Hematopoietic multipotent progenitor cell treated with erythropoietin and hydrocortisone succinate and interleukin-3 and kit ligand, for 17 days (in vitro differentiated cells): ENCODE data around the gene RPL9.
"Not testable (repeated sequence)": the region's sequence is repeated elsewhere in the genome, so short reads cannot be mapped to it uniquely, and the experiment has no call there.

Experiments used
- DNase-seq: peaks from one replicate; pipeline ENCODE4 v3.0.0-alpha.2; 2015; ENCODE audit warnings: low spot score

RPL9 gene

DNA sequence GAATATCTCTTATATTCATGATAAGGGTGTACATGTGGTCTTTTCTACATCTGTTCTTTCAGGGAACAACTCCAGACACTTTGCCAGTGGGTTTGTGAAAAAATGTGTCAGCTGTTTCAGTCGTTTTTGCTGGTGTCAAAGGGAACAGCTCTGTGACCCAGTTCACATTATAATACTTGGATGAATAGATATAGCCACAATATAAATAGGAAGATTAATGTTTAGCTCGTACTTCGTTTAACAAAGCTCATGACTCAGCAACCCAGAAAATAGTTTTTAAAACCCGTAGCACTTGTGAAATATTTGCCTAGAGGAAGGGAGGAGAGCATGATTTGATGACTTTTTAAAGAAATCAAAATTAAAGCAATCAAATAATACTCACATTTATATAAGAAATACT is 8.0 kb upstream of the RPL9 start:
- no peak for DNase-seq

DNA sequence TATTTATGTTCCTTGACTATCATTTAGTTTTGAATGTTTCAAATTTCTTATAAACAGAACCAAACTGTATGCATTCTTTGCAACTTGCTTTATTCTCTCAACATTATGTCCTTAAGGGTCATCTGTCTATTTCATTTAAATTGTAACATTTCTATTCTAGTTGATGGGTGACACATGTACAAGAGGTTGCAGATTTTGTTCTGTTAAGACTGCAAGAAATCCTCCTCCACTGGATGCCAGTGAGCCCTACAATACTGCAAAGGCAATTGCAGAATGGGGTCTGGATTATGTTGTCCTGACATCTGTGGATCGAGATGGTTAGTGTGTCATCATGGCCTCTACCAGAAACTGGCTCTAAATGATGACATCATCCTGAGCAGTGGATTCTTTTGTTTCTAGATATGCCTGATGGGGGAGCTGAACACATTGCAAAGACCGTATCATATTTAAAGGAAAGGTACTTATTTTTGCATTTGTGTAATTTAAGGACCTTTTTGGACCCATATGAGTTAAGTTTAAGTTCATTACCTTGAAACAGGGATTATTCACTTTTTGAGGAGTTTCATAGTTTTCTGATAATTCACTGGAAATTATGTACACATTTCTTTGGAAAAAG is 6.3 kb upstream of the RPL9 start:
- DNase-seq = no peak

DNA sequence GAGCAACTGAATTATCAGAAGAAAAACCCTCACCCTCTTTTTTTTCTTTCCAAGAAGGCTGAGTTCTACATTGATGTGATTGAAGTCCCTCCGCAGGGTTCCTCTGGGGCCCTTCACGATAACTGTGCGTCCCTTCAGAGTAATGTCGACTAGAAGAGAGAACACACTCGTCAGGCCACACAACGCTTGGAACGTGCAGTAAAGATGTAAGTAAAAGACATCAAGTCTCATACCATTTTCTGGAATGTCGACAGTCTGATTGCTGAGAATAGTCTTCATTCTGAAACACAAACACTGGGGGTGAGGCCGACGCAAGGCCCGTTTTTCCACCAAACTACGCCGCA is 589 bp downstream of the RPL9 start:
- not testable (repeated sequence) for DNase-seq

DNA sequence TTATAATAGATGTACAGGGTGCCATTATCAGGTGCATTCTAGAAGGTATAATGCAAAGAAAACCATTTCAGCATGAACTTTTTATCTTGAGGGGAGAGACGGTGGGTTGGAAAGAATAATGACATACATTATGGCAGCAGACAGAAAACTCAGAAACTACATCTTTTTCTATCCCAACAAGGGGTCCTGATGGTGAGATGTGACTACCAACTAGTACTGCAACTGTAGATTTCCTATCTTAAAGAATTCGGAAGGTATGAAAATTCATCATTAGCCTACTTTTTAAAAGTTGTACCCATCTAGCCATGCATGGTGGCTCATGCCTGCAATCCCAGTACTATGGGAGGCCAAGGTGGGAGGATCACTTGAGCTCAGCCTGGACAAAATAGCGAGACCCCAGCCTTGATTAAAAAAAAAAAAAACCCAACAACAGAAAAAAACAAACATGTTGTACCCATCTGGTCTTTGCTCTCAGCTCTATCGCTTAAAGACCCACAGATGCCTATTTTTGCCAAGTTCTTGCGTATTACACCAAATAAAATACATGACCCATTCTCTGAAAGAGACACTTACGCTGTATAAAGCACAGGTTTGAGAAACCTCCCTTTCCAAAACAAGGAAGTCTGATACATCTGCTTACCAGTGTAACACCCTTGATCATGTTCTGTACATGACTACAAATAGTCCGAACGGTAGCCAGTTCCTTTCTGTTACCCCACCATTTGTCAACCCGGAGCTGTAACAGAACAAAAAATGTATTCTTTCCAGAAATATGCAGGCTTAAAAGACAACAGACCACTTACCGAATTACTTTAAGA is 1.6 kb downstream of the RPL9 start:
- no peak for DNase-seq

DNA sequence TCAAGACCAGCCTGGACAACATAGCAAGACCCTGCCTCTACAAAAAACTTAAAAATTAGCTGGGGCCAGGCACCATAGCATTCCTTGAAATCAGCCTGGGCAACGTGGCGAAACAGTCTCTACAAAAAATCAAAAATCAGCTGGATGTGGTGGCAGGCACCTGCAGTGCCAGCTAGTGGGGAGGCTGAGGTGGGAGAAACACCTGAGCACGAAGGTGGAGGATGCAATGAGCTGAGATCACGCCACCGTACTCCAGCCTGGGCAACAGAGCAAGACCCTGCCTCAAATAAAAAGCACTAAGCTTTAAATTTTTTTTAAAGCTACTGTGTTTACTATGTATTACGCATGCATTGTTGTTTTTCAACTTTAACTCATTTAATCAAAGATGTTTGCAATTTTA is 3.2 kb downstream of the RPL9 start:
- no peak for DNase-seq

DNA sequence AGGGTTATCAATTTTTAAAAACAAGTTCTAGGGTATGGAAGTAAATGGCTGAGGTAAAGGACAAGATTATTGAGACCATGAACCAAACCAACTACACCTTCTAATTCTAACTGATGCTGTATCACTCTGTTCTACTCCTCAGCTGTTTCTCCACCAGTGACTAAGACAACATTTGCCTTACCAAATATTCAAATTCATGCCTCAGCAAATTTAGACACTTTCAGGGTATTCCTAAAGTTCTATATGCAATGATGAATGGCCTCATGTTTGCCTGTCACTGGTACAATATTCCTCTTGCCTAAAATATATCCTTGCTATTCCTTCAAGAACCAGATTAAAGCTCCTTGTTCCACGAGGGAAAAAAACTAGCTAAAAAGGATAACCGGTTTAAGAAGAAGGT is 5.0 kb downstream of the RPL9 start:
- DNase-seq = no peak

DNA sequence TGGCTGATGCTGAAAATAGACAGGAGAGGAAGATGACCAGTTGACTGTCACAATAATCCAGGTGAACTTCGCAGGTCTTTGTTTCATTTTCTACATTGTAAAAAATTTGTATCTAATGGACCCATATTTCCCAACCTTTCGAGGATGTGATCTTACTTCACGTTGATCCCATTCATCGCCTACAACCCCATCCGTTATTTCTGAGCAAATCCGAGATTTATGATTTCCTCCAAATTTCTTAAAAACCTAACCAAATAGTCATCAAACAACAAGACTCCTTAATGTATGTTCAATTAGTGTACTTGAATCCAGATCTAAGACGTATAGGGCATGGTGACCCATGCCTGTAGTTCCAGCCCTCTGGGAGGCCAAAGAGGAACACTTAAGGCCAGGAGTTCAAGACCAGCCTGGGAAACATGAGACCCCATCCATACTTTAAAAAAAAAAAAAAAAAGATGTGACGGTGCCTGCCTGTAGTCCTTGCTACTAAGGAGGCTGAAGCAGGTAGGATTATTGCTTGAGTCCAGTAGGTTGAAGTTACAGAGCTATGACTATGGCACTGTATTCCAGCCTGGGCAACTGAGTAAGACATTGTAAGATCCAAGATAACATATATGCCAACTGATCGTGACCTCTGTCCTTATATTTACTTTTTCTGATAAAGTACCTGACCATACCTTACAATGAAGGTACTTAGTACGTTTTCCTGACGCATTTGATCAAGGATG is 5.7 kb downstream of the RPL9 start:
- DNase-seq = no peak

DNA sequence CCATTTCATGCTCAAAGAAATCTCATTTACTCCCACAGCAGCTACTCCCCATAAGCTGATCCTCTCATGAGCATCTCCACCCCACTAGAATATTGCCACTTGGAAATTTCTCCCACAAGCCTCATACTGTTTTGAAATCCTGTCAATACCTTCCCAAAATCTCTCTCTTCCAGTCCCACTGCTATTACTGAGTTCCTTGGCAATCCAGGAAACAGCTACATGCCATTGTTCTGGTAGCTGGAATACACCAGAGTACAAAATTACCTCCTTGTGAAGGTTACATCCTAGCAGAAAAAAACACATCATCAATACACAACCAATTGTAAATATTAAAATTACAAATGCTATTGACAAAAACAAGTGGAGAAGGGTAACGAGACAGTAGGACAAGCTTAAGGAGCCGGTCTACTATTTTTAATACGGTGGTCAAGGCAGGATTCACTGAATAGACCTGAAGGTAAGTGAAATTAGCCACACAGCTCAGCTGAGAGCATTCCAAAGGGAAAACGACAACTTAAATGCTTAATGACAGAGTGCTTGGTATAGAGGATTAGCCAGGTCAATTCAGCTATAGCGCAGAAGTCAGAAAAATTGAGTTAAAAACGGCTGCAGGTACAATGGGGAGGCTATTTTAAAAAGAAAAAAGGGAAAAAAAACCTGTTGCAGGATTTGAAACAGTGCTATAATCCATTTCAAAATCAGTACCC is 6.4 kb downstream of the RPL9 start:
- DNase-seq = no peak

DNA sequence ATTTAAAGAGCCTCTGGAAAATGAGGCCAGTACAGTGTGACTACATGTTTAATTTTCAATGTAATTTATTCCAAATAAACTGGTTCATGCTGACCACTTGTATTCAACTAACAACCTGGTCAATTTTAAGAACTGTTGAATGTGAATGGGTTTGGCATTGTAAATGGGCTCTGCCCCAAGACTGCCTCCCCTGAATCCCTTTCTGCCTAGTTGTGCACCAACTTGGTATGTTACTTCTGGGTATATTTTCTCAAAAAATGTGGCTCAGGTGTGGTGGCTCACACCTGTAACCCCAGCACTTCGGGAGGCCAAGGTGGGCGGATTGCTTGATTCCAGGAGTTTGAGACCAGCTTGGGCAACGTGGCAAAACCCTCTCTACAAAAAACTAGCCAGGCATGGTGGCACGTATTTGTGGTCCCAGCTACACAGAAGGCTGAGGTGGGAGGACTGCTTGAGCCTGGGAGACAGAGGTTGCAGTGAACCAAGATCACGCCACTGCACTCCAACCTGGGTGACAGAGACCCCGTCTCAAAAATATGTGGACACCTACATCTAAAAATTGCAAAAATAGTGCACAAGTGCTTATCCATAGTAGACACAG is 7.2 kb downstream of the RPL9 start:
- DNase-seq = no peak

DNA sequence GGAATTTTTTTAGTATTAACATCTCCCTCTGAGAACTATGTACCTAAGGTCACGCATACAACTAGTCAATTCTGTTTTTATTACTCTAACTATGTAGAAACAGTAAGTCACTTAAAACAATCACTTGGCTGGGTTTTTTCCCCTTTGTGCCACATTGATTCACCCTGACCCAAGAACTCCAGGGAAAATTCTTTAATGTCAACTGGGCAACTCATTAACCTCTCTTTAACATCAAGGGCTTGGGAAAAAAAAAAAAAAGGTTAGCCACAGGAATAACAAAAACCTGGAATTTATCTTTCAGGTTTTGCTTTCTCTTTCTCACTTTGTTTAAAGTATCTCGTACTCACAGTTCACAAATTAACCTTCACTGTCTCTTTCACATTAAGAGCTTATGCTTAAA is 8.1 kb downstream of the RPL9 start:
- DNase-seq = no peak

DNA sequence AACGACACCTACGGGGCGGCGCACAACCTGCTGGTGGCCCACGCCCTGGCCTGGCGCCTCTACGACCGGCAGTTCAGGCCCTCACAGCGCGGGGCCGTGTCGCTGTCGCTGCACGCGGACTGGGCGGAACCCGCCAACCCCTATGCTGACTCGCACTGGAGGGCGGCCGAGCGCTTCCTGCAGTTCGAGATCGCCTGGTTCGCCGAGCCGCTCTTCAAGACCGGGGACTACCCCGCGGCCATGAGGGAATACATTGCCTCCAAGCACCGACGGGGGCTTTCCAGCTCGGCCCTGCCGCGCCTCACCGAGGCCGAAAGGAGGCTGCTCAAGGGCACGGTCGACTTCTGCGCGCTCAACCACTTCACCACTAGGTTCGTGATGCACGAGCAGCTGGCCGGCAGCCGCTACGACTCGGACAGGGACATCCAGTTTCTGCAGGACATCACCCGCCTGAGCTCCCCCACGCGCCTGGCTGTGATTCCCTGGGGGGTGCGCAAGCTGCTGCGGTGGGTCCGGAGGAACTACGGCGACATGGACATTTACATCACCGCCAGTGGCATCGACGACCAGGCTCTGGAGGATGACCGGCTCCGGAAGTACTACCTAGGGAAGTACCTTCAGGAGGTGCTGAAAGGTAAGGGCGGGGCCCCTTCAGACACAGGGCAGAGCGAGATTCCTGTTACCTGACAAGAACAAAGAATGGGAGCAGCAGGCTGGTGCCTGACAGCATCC is 11.7 kb downstream of the RPL9 start:
- DNase-seq = no peak

DNA sequence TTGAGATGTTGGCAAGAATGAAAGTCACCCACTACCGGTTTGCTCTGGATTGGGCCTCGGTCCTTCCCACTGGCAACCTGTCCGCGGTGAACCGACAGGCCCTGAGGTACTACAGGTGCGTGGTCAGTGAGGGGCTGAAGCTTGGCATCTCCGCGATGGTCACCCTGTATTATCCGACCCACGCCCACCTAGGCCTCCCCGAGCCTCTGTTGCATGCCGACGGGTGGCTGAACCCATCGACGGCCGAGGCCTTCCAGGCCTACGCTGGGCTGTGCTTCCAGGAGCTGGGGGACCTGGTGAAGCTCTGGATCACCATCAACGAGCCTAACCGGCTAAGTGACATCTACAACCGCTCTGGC is 12.3 kb downstream of the RPL9 start:
- DNase-seq = no peak

DNA sequence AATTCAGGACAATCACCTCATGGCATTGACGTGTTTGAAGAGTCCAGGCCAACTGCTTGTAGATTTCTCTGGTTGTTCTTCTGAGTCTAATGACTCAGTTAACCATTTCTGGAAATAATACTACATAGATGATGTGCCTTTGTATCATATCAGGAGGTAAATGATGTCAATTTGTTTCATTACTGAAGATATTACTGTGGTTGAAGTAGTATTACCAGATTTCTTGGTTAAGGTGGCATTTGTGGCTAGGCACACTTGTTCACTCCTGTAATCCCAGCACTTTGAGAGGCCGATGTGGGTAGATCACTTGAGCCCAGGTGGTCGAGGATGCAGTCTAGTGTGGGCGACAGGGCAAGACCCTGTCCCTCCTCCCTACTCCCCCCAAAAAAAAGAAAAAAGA is 15.7 kb downstream of the RPL9 start:
- no peak for DNase-seq

DNA sequence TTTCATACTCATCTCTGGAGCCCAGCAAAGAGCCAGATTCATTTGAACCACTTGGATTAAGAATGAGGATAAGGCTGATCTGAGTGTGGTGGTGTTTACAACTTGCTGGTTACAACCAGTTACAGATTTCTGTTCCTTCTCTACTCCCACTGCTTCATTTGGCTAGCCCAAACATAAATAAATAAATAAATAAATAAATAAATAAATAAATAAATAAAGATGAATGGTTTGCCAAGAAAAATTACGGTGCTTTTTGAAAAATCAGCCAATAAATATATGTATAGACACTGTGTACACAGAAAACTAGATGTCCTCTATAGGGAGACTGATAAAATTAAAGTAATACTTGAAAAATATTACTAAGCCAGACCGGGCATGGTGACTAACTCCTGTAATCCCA is 17.1 kb downstream of the RPL9 start:
- no peak for DNase-seq

DNA sequence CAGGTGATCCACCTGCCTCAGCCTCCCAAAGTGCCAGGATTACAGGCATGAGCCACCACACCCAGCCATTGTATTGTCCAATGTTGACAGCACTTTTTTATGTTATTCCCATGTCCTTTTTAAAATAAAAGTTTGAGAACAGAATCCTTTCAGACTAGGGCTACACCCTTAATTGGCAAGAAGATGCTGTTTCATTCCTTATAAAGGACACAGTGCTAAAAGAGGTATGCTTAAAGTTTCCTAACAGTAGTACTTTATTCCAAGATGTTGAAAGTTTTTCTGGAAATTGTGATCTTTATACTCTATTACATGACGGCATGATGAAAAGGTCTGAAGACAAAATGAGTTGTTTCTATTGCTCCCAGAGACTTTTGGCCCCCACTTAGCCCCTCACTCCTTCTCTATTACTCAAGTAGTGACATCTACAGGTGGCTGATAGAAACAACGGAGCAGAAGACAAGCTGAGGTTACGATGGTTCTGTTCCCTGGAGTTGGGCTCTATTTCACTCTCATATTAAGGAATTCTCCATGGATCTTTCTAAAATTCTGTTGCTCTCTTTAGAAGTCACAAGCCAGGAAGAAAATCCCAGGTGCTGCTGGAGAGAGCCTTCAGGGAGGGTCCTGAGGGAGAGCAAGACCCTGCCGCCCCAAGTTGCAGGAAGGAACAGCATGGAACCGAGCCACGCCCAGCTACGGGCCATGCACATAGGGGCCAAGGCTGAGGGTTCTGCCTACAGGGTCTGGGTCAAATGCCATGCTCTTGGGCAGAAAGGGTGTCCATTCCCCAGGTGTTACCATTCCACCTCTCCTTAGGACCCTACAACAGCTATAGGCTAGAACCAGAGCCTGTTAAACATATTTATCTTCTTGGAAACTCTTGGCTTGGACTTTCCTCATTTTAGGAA is 22.8 kb downstream of the RPL9 start:
- no peak for DNase-seq

DNA sequence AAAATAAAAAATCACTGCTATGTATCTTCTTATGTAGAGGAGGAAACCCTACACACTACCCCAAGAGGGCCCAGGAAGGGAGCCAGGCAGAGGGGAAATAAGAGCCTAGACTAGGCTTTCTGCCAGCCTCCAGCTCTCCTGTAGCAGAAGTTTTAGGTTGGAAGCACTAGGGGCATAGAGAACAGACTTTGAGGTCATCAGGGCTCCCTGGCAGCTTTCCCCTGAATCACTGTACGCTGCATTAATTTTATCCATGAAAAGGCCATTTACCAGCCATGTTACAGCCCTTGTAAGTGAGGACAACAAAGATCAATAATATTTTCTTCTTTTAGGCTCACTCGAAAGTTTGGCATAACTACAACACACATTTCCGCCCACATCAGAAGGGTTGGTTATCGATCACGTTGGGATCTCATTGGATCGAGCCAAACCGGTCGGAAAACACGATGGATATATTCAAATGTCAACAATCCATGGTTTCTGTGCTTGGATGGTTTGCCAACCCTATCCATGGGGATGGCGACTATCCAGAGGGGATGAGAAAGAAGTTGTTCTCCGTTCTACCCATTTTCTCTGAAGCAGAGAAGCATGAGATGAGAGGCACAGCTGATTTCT is 24.7 kb downstream of the RPL9 start:
- DNase-seq = no peak

DNA sequence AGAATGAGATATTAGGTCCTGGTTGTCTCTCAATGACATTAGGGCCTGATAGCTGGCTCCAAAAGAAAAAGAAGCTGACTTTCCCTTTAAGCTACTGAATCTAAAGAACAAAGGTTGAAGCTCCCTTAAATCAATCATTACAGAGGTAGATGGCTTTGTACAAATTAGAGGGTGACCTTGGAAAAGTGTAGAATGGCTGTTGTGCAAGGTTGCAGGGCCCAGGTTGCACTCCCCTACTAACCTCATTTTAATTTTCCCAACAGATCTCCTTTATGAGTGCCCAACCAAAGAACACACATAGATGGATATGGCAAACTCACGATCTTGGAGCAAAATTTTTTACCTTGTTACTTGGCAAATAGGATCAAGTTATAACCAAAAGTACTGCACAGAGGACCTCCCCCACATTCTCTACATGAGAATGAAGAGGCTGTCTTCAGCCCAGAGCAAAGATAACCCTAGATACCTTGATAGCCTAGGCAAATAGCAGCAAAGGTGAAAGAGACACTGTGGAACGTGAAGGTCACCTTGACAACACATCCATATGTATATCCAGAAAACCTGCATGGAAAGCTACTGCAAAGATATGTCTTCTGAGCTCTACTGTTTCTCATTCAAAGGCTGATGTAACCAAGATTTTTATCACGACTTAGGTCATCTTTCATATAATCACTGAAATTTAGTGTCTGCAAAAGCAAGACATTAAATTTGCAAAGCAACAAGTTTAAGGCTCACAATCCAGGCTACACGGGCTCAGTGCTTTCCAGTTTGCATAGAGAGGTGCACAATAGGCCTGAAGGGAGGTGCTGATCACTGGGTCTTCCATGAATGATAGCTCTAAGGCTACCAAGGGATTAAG is 29.0 kb downstream of the RPL9 start:
- DNase-seq = no peak

DNA sequence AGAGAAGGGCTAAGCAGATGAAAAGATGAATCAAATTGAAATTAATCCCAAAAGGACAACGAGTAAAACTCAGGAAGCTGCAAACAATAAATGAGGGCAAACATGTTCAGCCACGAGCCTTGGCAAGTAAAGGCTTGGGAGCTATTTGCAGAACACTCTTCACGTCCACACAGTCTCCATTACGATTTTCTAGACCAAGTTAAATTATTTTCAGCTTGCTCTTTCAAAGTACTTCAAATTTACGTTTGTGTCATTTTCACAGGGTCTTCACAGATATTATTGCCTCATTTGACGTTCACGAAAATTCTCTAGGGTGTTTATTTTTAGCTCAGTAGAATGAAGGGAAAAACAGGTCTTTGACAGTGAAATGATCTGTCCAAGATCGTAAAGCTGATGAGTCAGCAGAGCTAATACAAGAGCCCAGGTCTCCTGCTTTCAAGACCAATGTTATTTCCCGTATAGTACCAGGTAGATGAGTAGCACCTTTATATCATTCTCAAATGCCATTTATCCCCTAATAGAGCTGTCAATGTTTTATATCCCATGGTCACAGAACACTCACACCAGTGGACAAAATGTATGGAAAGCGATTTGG is 31.1 kb downstream of the RPL9 start:
- DNase-seq = no peak

DNA sequence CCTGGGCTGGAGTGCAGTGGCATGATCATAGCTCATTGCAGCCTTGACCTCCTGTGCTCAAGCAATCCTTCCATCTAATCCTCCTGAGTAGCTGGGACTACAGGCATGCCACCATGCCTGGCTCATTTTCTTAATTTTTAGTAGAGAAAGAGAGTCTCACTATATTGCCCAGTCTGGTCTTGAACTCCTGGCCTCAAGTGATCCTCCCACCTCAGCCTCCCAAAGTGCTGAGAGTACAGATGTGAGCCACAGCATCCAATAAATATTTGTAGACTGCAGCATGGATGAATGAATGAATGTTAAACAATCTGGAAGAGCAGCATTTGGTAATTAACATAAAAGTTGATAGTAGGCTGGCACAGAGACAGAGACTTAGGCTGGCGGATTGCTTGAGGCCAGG is 32.0 kb downstream of the RPL9 start:
- no peak for DNase-seq
